ENCODE measurements around the gene TMEM204. TPM values are rescaled to one million over a fixed set of nuclear protein-coding genes. Genes with fewer than 3 reads are reported as not detected.
A peak's percentile ranks its signal among the peaks of the same experiment; 100 is the strongest.

TMEM204 gene
- total RNA-seq, 1 donor from 2014 or later, result 27.1 TPM

DNA sequence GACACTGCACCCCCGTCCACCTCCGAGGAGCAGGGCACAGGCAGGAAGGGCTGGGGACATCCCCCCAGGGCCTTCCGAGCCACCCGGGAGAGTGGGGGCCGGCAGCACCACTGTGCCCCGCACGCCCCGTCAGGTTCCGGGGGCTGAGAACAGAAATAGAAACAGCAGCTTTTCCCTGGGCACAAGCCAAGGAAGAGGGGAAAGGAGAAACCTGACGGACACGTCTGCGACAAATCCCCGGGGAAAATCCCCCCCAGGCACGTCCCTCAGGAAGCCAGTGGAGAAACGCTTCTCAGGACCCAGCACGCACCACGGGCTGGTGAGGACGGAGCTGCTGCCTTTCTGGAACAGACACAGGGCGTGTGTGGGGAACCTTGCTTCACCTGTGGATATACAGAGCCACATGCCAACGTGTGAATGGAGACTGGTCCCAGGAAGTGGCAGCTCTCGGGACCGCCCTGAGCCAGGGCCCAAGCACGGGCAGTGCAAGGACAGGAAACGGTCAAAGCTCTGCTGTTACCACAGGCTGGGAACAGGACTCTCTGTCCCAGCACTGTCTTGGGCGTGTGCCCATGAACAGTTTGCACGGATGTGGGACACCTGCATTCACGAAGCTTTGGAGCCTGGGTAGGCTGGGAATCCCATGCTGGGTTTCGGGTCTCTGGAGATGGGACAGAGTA is 1.2 kb upstream of the TMEM204 start:
- Histone ChIP-seq H3K4me3 (peak overlapping the region; percentile 83), H3K27ac (replicated peaks) (peak overlapping the region; percentile 98), H3K4me1 (peaks cover 96% of the 10 kb centered on the region), H3K36me3 (peaks cover 18% of the 10 kb centered on the region), H3K9me3 (replicated peaks) (no peaks in the 10 kb centered on the region), H3K27me3 (ENCODE audit: low read depth) (no peaks in the 10 kb centered on the region)
- intact Hi-C loops (cut with micrococcal nuclease), result no loop called here
- TF ChIP-seq, protein P1, sequence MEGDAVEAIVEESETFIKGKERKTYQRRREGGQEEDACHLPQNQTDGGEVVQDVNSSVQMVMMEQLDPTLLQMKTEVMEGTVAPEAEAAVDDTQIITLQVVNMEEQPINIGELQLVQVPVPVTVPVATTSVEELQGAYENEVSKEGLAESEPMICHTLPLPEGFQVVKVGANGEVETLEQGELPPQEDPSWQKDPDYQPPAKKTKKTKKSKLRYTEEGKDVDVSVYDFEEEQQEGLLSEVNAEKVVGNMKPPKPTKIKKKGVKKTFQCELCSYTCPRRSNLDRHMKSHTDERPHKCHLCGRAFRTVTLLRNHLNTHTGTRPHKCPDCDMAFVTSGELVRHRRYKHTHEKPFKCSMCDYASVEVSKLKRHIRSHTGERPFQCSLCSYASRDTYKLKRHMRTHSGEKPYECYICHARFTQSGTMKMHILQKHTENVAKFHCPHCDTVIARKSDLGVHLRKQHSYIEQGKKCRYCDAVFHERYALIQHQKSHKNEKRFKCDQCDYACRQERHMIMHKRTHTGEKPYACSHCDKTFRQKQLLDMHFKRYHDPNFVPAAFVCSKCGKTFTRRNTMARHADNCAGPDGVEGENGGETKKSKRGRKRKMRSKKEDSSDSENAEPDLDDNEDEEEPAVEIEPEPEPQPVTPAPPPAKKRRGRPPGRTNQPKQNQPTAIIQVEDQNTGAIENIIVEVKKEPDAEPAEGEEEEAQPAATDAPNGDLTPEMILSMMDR (IDR thresholded peaks at IDR 0.05; ENCODE audit: borderline replicate concordance), result no peak
- DNase-seq, result peak; percentile 91

DNA sequence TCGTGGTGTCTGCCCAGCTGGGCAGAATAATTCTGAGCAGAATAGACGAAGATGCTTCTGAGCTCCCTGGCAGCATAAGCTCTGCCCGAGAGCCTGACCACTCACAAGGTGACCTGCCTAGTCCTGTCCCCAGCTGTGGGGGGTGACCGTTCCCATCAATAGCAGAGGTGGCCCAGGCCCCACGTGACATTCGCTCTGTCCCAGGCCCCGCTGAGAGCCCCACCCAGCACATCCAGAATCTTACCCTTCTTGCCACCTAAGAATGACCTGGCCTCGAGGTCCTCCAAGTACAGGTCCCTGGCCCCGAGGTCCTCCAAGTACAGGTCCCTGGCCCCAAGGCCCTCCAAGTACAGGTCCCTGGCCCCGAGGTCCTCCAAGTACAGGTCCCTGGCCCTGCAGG is 695 bp upstream of the TMEM204 start:
- Histone ChIP-seq H3K27me3 (ENCODE audit: low read depth) (no peaks in the 10 kb centered on the region), H3K27ac (replicated peaks) (peak overlapping the region; percentile 98), H3K9me3 (replicated peaks) (no peaks in the 10 kb centered on the region), H3K36me3 (peaks cover 23% of the 10 kb centered on the region), H3K4me1 (peaks cover 96% of the 10 kb centered on the region), H3K4me3 (peak overlapping the region; percentile 83)
- TF ChIP-seq, protein P1 (IDR thresholded peaks at IDR 0.05; ENCODE audit: borderline replicate concordance), result no peak
- intact Hi-C loops (cut with micrococcal nuclease), result no loop called here
- no peak for DNase-seq

DNA sequence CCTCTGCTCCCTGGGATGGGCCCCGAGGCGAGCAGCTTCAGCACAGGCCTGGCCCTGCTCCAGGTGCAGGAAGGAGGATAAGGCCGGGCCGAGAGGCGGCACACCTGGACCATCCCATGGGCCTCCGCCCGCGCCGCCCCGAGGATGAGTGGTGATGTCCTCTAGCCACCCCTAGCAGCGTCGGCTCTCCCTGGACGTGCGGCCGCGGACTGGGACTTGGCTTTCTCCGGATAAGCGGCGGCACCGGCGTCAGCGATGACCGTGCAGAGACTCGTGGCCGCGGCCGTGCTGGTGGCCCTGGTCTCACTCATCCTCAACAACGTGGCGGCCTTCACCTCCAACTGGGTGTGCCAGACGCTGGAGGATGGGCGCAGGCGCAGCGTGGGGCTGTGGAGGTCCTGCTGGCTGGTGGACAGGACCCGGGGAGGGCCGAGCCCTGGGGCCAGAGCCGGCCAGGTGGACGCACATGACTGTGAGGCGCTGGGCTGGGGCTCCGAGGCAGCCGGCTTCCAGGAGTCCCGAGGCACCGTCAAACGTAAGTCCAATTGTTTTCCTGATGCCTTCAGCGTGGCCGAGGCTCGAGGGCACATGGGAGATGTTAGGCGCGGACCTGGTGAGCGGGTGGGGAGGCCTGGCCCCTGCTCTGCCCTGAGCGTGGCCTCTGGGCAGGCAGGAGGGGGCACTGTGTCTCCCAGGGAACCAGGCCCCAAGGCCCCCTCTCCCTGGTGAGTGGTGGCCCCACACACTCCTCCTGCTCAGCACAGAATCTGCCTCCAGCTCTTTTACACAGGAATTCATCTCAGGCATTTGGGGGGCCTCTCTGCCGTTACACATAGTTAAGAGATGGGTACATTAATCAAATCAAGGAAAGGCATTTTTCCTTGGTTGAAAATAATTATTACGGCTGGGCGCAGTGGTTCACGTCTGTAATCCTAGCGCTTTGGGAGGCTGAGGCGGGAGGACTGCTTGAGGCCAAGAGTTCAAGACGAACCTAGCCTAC is 855 bp downstream of the TMEM204 start:
- H3K9me3 ChIP-seq (replicated peaks), result no peaks in the 10 kb centered on the region
- TF ChIP-seq, protein P1 (IDR thresholded peaks at IDR 0.05; ENCODE audit: borderline replicate concordance), result no peak
- H3K4me1 ChIP-seq, result peaks cover 96% of the 10 kb centered on the region
- DNase-seq, result no peak
- peak overlapping the region; percentile 83 for H3K4me3 ChIP-seq
- no peaks in the 10 kb centered on the region for H3K27me3 ChIP-seq (ENCODE audit: low read depth)
- H3K36me3 ChIP-seq, result peaks cover 39% of the 10 kb centered on the region
- intact Hi-C loops (cut with micrococcal nuclease), result no loop called here
- H3K27ac ChIP-seq (replicated peaks), result peak overlapping the region; percentile 98

DNA sequence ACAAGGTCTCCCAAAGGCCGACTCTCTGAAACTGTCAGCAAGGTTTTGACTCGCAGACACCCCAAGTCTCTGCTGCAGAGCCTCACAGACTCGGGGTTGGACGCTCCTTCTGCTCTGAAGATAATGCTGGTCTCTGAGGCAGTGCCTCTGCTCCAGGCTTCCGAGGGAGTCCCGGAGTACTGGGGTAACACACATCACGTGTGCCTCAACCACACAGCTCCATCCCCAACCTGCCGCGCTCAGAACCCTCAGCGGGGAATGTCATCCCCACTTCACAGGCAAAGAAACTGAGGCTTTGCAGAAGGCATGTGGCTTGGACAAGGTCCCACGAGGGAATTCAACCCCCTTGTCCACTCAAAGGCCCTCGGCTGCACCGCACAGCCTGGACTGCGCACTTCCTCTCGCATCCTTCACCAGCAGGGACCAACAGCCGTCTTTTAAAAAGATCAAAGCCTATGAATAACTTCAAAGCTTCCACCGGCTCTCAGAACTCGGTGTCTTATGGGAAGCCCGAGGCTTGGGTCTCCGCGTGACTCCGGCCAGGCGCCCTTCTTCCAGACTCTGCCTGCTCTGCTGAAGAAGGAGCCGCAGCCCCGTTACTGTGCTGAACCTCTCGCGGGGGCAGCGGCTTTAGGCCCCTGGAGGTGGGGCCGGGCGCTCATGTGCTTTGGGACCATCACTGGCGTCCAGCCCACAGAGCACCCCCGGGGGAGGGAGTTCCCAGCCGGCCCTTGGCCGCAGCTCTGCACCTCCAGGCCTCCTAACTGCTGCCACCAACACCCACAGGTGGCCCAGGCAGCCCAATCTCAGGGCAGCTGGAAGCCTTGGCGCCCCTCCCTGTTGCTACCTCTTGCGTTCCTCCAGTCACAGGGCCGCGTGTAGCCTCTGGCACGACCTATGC is 2.2 kb downstream of the TMEM204 start:
- Histone ChIP-seq H3K9me3 (replicated peaks) (no peaks in the 10 kb centered on the region), H3K27me3 (ENCODE audit: low read depth) (no peaks in the 10 kb centered on the region), H3K36me3 (peaks cover 52% of the 10 kb centered on the region), H3K4me1 (peaks cover 96% of the 10 kb centered on the region), H3K27ac (replicated peaks) (peak overlapping the region; percentile 98), H3K4me3 (peak overlapping the region; percentile 83)
- intact Hi-C loops (cut with micrococcal nuclease), result no loop called here
- TF ChIP-seq, protein P1 (IDR thresholded peaks at IDR 0.05; ENCODE audit: borderline replicate concordance), result no peak
- no peak for DNase-seq

- Histone ChIP-seq H3K9me3 (replicated peaks) (no peaks in the 10 kb centered on the region), H3K27me3 (ENCODE audit: low read depth) (no peaks in the 10 kb centered on the region), H3K4me1 (peaks cover 96% of the 10 kb centered on the region), H3K27ac (replicated peaks) (peak overlapping the region; percentile 98), H3K4me3 (peak overlapping the region; percentile 83), H3K36me3 (peaks cover 61% of the 10 kb centered on the region)
- intact Hi-C loops (cut with micrococcal nuclease), result no loop called here
- DNase-seq, result no peak
- TF ChIP-seq, protein P1 (IDR thresholded peaks at IDR 0.05; ENCODE audit: borderline replicate concordance), result no peak
These were observed 3.1 kb downstream of the TMEM204 start for GRCh38 chr16:1536601-1537000.

All from left ventricle myocardium inferior (tissue), 1 donor.